Endothelial cell of umbilical vein (primary cell): ENCODE results near the gene IVD.

Source experiments
- EZH2 ChIP-seq: IDR thresholded peaks from 2 replicates; pipeline ENCODE4 v1.6.1; 2012; ENCODE audit warnings: borderline replicate concordance, low read depth, mild to moderate bottlenecking, moderate library complexity, low read length, inconsistent platforms; ENCODE audit not compliant: severe bottlenecking
- FOS ChIP-seq: IDR thresholded peaks from 2 replicates; pipeline ENCODE4 v1.6.1; 2011; ENCODE audit warnings: mild to moderate bottlenecking, low read length, moderate library complexity, borderline replicate concordance; ENCODE audit not compliant: insufficient read depth
- GATA2 ChIP-seq: IDR thresholded peaks from 2 replicates; pipeline ENCODE4 v1.7.0; 2011; ENCODE audit warnings: low read depth, mild to moderate bottlenecking, moderate library complexity, mixed read lengths, low read length; ENCODE audit not compliant: insufficient read length, insufficient read depth
- JUN ChIP-seq: IDR thresholded peaks from 2 replicates; pipeline ENCODE4 v1.6.1; 2011; ENCODE audit warnings: borderline replicate concordance, low read depth; ENCODE audit not compliant: insufficient read length, insufficient read depth
- MYC ChIP-seq: IDR thresholded peaks from one replicate; pipeline ENCODE4 v1.6.1; 2011; ENCODE audit warnings: mild to moderate bottlenecking, low read depth, low read length
- POLR2A ChIP-seq: IDR thresholded peaks from 2 replicates; pipeline ENCODE4 v1.6.1; 2012; ENCODE audit warnings: low read depth, mild to moderate bottlenecking, control low read depth, low read length
- POLR2AphosphoS5 ChIP-seq: IDR thresholded peaks from 2 replicates; pipeline ENCODE4 v1.6.1; 2012; ENCODE audit warnings: low read depth, mild to moderate bottlenecking, control low read depth, low read length, moderate library complexity; ENCODE audit not compliant: insufficient read depth
- TF ChIP-seq, protein P1 (sequence below), 2 donors: IDR thresholded peaks; 1 replicate in 1 of 2; 2 replicates in 1 of 2; pipeline ENCODE4 v1.5.1; 2011; ENCODE audit warnings: low read length in 2 of 2, mild to moderate bottlenecking in 2 of 2, moderate library complexity in 2 of 2, control low read depth in 1 of 2, inconsistent platforms in 1 of 2, low read depth in 1 of 2; ENCODE audit not compliant: insufficient read depth in 1 of 2; ENCODE audit errors: extremely low read depth in 1 of 2
- TF ChIP-seq, protein P2 (sequence below): IDR thresholded peaks from 2 replicates; pipeline ENCODE4 v1.6.1; 2011; ENCODE audit not compliant: insufficient read depth, insufficient read length

DNA sequence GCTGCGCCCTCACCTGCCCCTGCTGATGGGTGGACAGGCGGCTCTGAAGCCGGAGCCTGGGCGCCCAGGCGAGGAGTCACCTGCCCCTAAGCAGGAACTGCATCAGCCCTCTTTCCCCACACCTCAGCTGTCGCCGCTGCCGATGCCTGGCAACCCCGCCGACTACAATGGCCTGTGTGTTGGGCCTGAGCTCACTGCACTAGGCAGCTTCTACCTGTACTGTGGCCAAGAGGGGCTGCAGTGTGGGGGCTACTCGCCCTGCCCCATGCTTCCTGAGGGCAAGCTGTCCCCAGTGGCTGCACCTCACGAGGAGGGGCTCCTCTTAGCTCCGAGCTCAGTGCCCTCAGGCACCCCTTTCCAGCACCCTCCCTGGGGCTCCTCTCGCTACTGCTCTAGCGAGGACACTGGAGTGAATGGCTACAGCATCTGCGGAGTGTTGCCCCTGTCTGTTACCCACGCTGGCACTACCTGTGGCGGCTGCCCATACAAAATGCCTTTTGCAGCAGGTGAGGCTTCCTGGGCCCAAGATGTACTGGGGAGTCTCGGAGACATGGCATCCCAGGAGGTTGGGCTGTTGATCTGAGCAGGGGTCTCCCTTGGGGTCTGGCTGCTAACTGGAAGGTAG is 53.9 kb downstream of the IVD start:
- TF ChIP-seq, protein P1, sequence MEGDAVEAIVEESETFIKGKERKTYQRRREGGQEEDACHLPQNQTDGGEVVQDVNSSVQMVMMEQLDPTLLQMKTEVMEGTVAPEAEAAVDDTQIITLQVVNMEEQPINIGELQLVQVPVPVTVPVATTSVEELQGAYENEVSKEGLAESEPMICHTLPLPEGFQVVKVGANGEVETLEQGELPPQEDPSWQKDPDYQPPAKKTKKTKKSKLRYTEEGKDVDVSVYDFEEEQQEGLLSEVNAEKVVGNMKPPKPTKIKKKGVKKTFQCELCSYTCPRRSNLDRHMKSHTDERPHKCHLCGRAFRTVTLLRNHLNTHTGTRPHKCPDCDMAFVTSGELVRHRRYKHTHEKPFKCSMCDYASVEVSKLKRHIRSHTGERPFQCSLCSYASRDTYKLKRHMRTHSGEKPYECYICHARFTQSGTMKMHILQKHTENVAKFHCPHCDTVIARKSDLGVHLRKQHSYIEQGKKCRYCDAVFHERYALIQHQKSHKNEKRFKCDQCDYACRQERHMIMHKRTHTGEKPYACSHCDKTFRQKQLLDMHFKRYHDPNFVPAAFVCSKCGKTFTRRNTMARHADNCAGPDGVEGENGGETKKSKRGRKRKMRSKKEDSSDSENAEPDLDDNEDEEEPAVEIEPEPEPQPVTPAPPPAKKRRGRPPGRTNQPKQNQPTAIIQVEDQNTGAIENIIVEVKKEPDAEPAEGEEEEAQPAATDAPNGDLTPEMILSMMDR (IDR thresholded peaks at IDR 0.05; ENCODE audit: extremely low read depth in 1 of 2, insufficient read depth in 1 of 2, low read depth in 1 of 2, low read length in 2 of 2) = no peak
- no peak for TF ChIP-seq EZH2
- TF ChIP-seq POLR2A = no peak
- TF ChIP-seq FOS = no peak
- no peak for TF ChIP-seq POLR2AphosphoS5
- TF ChIP-seq, protein P2, sequence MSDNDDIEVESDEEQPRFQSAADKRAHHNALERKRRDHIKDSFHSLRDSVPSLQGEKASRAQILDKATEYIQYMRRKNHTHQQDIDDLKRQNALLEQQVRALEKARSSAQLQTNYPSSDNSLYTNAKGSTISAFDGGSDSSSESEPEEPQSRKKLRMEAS = no peak
- no peak for TF ChIP-seq MYC
- TF ChIP-seq JUN = no peak
- no peak for TF ChIP-seq GATA2
